ENCODE results near the gene SLC26A2.

DNA sequence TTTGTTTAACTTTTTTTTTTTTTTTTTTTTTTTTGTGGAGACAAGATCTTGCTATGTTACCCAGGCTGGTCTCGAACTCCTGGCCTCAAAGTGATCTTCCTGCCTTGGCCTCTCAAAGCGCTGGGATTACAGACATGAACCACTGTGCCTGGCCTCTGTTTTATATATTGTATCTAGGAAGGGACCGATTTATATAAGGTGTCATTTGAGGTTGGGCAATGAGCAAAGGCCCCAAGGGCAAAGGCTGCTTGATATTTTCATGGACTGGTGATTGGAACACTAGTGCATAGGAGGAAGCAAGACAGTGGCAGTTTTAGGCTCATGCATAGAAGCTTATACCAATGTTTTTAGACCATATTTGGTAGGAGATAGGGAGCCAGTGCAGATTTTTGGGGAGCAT is 3.2 kb downstream of the SLC26A2 start:
- TF ChIP-seq, protein P1, sequence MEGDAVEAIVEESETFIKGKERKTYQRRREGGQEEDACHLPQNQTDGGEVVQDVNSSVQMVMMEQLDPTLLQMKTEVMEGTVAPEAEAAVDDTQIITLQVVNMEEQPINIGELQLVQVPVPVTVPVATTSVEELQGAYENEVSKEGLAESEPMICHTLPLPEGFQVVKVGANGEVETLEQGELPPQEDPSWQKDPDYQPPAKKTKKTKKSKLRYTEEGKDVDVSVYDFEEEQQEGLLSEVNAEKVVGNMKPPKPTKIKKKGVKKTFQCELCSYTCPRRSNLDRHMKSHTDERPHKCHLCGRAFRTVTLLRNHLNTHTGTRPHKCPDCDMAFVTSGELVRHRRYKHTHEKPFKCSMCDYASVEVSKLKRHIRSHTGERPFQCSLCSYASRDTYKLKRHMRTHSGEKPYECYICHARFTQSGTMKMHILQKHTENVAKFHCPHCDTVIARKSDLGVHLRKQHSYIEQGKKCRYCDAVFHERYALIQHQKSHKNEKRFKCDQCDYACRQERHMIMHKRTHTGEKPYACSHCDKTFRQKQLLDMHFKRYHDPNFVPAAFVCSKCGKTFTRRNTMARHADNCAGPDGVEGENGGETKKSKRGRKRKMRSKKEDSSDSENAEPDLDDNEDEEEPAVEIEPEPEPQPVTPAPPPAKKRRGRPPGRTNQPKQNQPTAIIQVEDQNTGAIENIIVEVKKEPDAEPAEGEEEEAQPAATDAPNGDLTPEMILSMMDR (conservative IDR thresholded peaks at IDR 0.05; ENCODE audit: low read length), result no peak
- no peak for TF ChIP-seq EZH2phosphoT487 (IDR thresholded peaks at IDR 0.05; ENCODE audit: borderline replicate concordance, low read depth, low read length)
